H1 (cell line): ENCODE data around the gene HAPLN3. TPM values are rescaled to one million over a fixed set of nuclear protein-coding genes. Genes with fewer than 3 reads are reported as not detected.
A peak's percentile ranks its signal among the peaks of the same experiment; 100 is the strongest.

Experiments
- CTCF ChIA-PET: fragments of 300-600 bp; sonication (Branson Sonifier 250); formaldehyde crosslinking; loops from one replicate; lab custom pipeline; 2021; ENCODE audit not compliant: partially characterized antibody; lab: Charles Lee
- POLR2A ChIA-PET: fragments of 300-600 bp; sonication (Branson Sonifier 250); formaldehyde crosslinking; loops from one replicate; lab custom pipeline; 2021; ENCODE audit warnings: inconsistent platforms; ENCODE audit not compliant: partially characterized antibody; lab: Charles Lee
- DNase-seq, 2 experiments: peaks; one replicate each; pipeline versions ENCODE4 v3.0.0 to v3.0.0-alpha.2; 2010 to 2022; ENCODE audit warnings: low spot score in 2 of 2, low read depth in 1 of 2, mixed read lengths in 1 of 2
- FAIRE-seq: peaks from 2 replicates; lab custom pipeline; 2011; peaks lifted over from hg19 to GRCh38; lab: Jason Lieb, UNC
- H2AFZ ChIP-seq: 2 replicates; pipeline ENCODE4 v1.8.1; 2012; ENCODE audit warnings: low read length, inconsistent platforms
- H2AK5ac ChIP-seq: 2 replicates; pipeline ENCODE4 v1.6.1; 2013; ENCODE audit warnings: low read depth, low read length
- H2BK120ac ChIP-seq: replicated peaks from 2 replicates; pipeline ENCODE3; 2013; ENCODE audit warnings: low read depth, low read length, inconsistent platforms
- H2BK12ac ChIP-seq: 2 replicates; pipeline ENCODE4 v1.6.1; 2013; ENCODE audit warnings: low read depth, low read length
- H2BK15ac ChIP-seq: 2 replicates; pipeline ENCODE4 v1.6.1; 2013; ENCODE audit warnings: low read length
- H2BK20ac ChIP-seq: 2 replicates; pipeline ENCODE4 v1.6.1; 2013; ENCODE audit warnings: low read length
- H2BK5ac ChIP-seq: 2 replicates; pipeline ENCODE4 v1.6.1; 2013; ENCODE audit warnings: low read depth, low read length
- H3K14ac ChIP-seq: 2 replicates; pipeline ENCODE4 v1.6.1; 2013; ENCODE audit warnings: inconsistent platforms; ENCODE audit not compliant: insufficient read length
- H3K18ac ChIP-seq: 2 replicates; pipeline ENCODE4 v1.6.1; 2013; ENCODE audit warnings: low read length; ENCODE audit errors: extremely low read depth
- H3K23ac ChIP-seq: 2 replicates; pipeline ENCODE4 v1.6.1; 2013; ENCODE audit warnings: inconsistent platforms; ENCODE audit not compliant: insufficient read length
- H3K23me2 ChIP-seq: 2 replicates; pipeline ENCODE4 v1.6.1; 2013; ENCODE audit warnings: low read depth, low read length
- H3K27ac ChIP-seq: 2 replicates; pipeline ENCODE4 v1.6.1; 2011; ENCODE audit warnings: low read depth, low read length, inconsistent platforms
- H3K27me3 ChIP-seq, 4 experiments: replicated peaks in 1 of 4; 1 replicate in 1 of 4; 2 replicates in 3 of 4; pipeline versions ENCODE4 v1.6.1 to v1.8.1; 2011 to 2013; ENCODE audit warnings: low read length in 3 of 4, mild to moderate bottlenecking in 3 of 4, inconsistent platforms in 2 of 4, mixed read lengths in 2 of 4, moderate library complexity in 1 of 4; ENCODE audit not compliant: control insufficient read depth in 3 of 4, insufficient read depth in 3 of 4; ENCODE audit errors: extremely low read depth in 1 of 4
- H3K36me3 ChIP-seq, 4 experiments: 2 replicates each; pipeline versions ENCODE4 v1.6.1 to v1.8.1; 2011 to 2013; ENCODE audit warnings: mild to moderate bottlenecking in 4 of 4, low read length in 3 of 4, moderate library complexity in 2 of 4, control low read depth in 1 of 4, inconsistent platforms in 1 of 4; ENCODE audit not compliant: insufficient read depth in 4 of 4, control insufficient read depth in 2 of 4
- H3K4ac ChIP-seq: replicated peaks from 2 replicates; pipeline ENCODE3; 2013; ENCODE audit warnings: low read length, low read depth, mixed read lengths, inconsistent platforms; ENCODE audit not compliant: insufficient read length
- H3K4me1 ChIP-seq, 4 experiments: replicated peaks in 1 of 4; 1 replicate in 1 of 4; 2 replicates in 3 of 4; pipeline versions ENCODE4 v1.6.1 to v1.8.1; 2011 to 2013; ENCODE audit warnings: low read length in 3 of 4, inconsistent platforms in 2 of 4, mixed read lengths in 1 of 4; ENCODE audit not compliant: insufficient read depth in 4 of 4, control insufficient read depth in 3 of 4
- H3K4me2 ChIP-seq, 2 experiments: 2 replicates each; pipeline versions ENCODE4 v1.6.1 to v1.8.1; 2011 to 2013; ENCODE audit warnings: low read depth in 2 of 2, low read length in 2 of 2, control low read depth in 1 of 2, inconsistent platforms in 1 of 2, mild to moderate bottlenecking in 1 of 2; ENCODE audit not compliant: insufficient read depth in 1 of 2
- H3K4me3 ChIP-seq, 4 experiments: fragments of 200-600, 300-600 bp in 1 of 4; sonication (generic), shearing (Covaris generic), sonication (Bioruptor Twin) in 1 of 4; 2 replicates each; pipeline versions ENCODE4 v1.5.1 to v1.8.1; 2011 to 2016; ENCODE audit warnings: low read length in 4 of 4, low read depth in 3 of 4, control low read depth in 2 of 4, inconsistent platforms in 2 of 4, mild to moderate bottlenecking in 2 of 4, mixed read lengths in 1 of 4, moderate library complexity in 1 of 4; ENCODE audit not compliant: insufficient read depth in 2 of 4; ENCODE audit errors: extremely low read depth in 1 of 4
- H3K56ac ChIP-seq: replicated peaks from 2 replicates; pipeline ENCODE3; 2013; ENCODE audit warnings: low read depth, mild to moderate bottlenecking, mixed read lengths, low read length, inconsistent platforms; ENCODE audit not compliant: insufficient read length
- H3K79me1 ChIP-seq: 2 replicates; pipeline ENCODE4 v1.6.1; 2013; ENCODE audit warnings: low read depth, low read length, control low read depth
- H3K79me2 ChIP-seq, 2 experiments: 2 replicates each; pipeline versions ENCODE4 v1.6.1 to v1.8.1; 2012 to 2013; ENCODE audit warnings: low read length in 2 of 2, mild to moderate bottlenecking in 2 of 2, inconsistent platforms in 1 of 2; ENCODE audit not compliant: insufficient read depth in 2 of 2, control insufficient read depth in 1 of 2
- H3K9ac ChIP-seq, 4 experiments: replicated peaks in 1 of 4; 1 replicate in 1 of 4; 2 replicates in 3 of 4; pipeline versions ENCODE4 v1.6.1 to v1.8.1; 2011 to 2013; ENCODE audit warnings: low read depth in 3 of 4, low read length in 3 of 4, control low read depth in 2 of 4, mild to moderate bottlenecking in 2 of 4, moderate library complexity in 2 of 4, inconsistent platforms in 1 of 4; ENCODE audit errors: extremely low read depth in 1 of 4
- H3K9me3 ChIP-seq, 2 experiments: 2 replicates each; pipeline versions ENCODE4 v1.6.1 to v1.8.1; 2012 to 2013; ENCODE audit warnings: mild to moderate bottlenecking in 2 of 2, moderate library complexity in 2 of 2, control low read depth in 1 of 2, inconsistent platforms in 1 of 2, low read depth in 1 of 2, low read length in 1 of 2, mixed read lengths in 1 of 2; ENCODE audit not compliant: insufficient read depth in 2 of 2
- H4K20me1 ChIP-seq, 2 experiments: replicated peaks in 1 of 2; 2 replicates each; pipeline versions ENCODE3 to v1.8.1; 2011 to 2013; ENCODE audit warnings: inconsistent platforms in 2 of 2, low read length in 2 of 2, mild to moderate bottlenecking in 1 of 2; ENCODE audit not compliant: insufficient read depth in 2 of 2, control insufficient read depth in 1 of 2
- H4K5ac ChIP-seq: 2 replicates; pipeline ENCODE4 v1.6.1; 2013; ENCODE audit warnings: low read length, low read depth, mixed read lengths, inconsistent platforms; ENCODE audit not compliant: insufficient read length
- H4K8ac ChIP-seq: 2 replicates; pipeline ENCODE4 v1.8.0; 2013; ENCODE audit warnings: mild to moderate bottlenecking, moderate library complexity, low read length, inconsistent platforms; ENCODE audit not compliant: insufficient read depth; ENCODE audit errors: extremely low read depth
- H4K91ac ChIP-seq: replicated peaks from 2 replicates; pipeline ENCODE3; 2013; ENCODE audit warnings: low read length, mixed read lengths, inconsistent platforms; ENCODE audit not compliant: insufficient read length
- CHD2 ChIP-seq: IDR thresholded peaks from 2 replicates; pipeline ENCODE4 v1.6.1; 2012; ENCODE audit warnings: low read length, improper control_type of control experiment
- POLR2AphosphoS5 ChIP-seq: IDR thresholded peaks from 2 replicates; pipeline ENCODE4 v1.6.1; 2011; ENCODE audit warnings: low read depth, low read length
- WGBS, 2 experiments: shearing (Covaris generic) in 1 of 2; methylation state at CpG; one replicate each; pipeline versions ENCODE4 v1.1.6 to v1.1.7; 2013 to 2015; ENCODE audit warnings: low lambda C conversion rate in 2 of 2, mixed read lengths in 2 of 2, inconsistent platforms in 1 of 2, low coverage in 1 of 2, missing lambda C conversion rate in 1 of 2; ENCODE audit not compliant: insufficient replicate concordance in 2 of 2, insufficient coverage in 1 of 2, insufficient read length in 1 of 2; ENCODE audit errors: extremely low coverage in 1 of 2, missing lambda C conversion rate in 1 of 2; 5-methylcytosine and 5-hydroxymethylcytosine counted together
- polyA plus RNA-seq, 7 experiments: library from polyadenylated mRNA; depleted of rRNA in 3 of 7; stranded (reverse) in 5 of 7; unstranded in 2 of 7; fragments of >200 nt in 5 of 7; fragments of 200-250 nt in 2 of 7; gene quantifications; 1 replicate in 5 of 7; 2 replicates in 1 of 7; 4 replicates in 1 of 7; pipeline versions ENCODE4 v1.2.1 to v1.2.3, GENCODE V29; 2011 to 2013; ENCODE audit warnings: missing spikeins in 2 of 7, mixed read lengths in 2 of 7
- total RNA-seq: library from RNA; stranded (reverse); fragmentation: NEBNext Ultra II Directional; extraction: Animal tissue kit (Norgen Biotek cat#: 25700); gene quantifications from 2 replicates; pipeline ENCODE4 v1.2.1, GENCODE V29; 2021

The HAPLN3 gene
- total and polyA plus RNA-seq, 2 of the 8 experiments (the other 6 are each of a cell fraction or from before 2014, with no cell fraction given), result 76.2 to 79.7 TPM

DNA sequence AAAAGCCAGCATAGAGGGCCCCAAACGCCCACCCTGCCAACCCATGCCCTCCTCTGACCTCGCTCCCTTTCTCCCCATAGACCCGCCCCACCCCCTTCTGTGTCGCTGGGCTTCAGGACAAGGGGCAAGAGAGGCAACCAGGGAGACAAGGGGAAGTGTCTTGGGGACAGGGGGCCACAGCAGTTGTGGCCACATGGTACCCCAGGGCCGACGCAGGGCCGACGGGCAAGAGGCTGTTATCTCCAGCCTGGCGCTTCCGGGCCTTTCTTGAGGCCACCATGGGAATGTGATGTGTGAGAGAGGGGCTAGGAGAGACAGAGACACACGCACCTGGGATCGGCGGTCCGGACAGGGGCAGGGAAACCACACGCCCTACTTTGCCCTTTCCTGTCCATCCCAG is 3.4 kb upstream of the HAPLN3 start:
- no peak overlapping the region for H3K4me3 ChIP-seq
- H3K9me3 ChIP-seq, result no peaks in the 10 kb centered on the region; a peak in 1 of 4 replicates
- no peak overlapping the region for H3K14ac ChIP-seq
- peaks cover 28 to 60% (median 43%) of the 10 kb centered on the region in 4 experiments for H3K36me3 ChIP-seq
- H2BK20ac ChIP-seq, result no peak overlapping the region
- no peak overlapping the region; the same call in 1 of the 2 replicates for H2AK5ac ChIP-seq
- H2AFZ ChIP-seq, result no peak overlapping the region
- peaks cover 10% of the 10 kb centered on the region for H3K79me1 ChIP-seq
- no peak for TF ChIP-seq CHD2
- TF ChIP-seq POLR2AphosphoS5, result peak; percentile 63
- ChIA-PET POLR2A (interaction anchor here (0.8 to 27.2 kb wide), 18 partner anchors 10 to 234 kb away, joined by 3 to 607 read pairs (median 5); partner anchors contain the start of genes ABHD2 and MFGE8), CTCF (interaction anchor here (1.0 to 10.2 kb wide), 4 partner anchors 13 to 230 kb away, joined by 3 to 95 read pairs (median 4); no protein-coding TSS in a partner anchor)
- no peak overlapping the region for H4K8ac ChIP-seq
- H3K79me2 ChIP-seq, result peaks cover 0 to 20% of the 10 kb centered on the region in 2 experiments; a peak in 1 of 4 replicates
- no peak overlapping the region for H3K4ac ChIP-seq
- H4K20me1 ChIP-seq, result peaks cover 13 to 34% of the 10 kb centered on the region in 2 experiments
- no peak overlapping the region; the same call in 1 of the 2 replicates for H3K18ac ChIP-seq
- no peaks in the 10 kb centered on the region for H3K27me3 ChIP-seq
- FAIRE-seq (no peak), DNase-seq (peak in 1 of 2 experiments; percentile 58)
- no peak overlapping the region for H4K91ac ChIP-seq
- H3K56ac ChIP-seq, result no peak overlapping the region
- H3K23ac ChIP-seq, result no peak overlapping the region
- H3K4me2 ChIP-seq, result no peak overlapping the region
- WGBS, 2 experiments, result 81% methylated on average over 13 of the region's 15 CpGs; no CpG with 5 or more reads in 1 of the 2 experiments
- no peak overlapping the region for H2BK5ac ChIP-seq
- peaks cover 0 to 39% (median 22%) of the 10 kb centered on the region in 4 experiments; a peak in 6 of 7 replicates for H3K4me1 ChIP-seq
- no peak overlapping the region for H4K5ac ChIP-seq
- no peak overlapping the region; the same call in 1 of the 2 replicates for H3K27ac ChIP-seq
- peaks cover 14% of the 10 kb centered on the region; the same call in 1 of the 2 replicates for H3K23me2 ChIP-seq
- H2BK12ac ChIP-seq, result no peak overlapping the region
- no peak overlapping the region for H2BK120ac ChIP-seq
- no peak overlapping the region for H3K9ac ChIP-seq
- no peak overlapping the region for H2BK15ac ChIP-seq
